ENCODE data around the gene USP17L10. TPM values are rescaled to one million over a fixed set of nuclear protein-coding genes. Genes with fewer than 3 reads are reported as not detected.
"Not testable (repeated sequence)": the region's sequence is repeated elsewhere in the genome, so short reads cannot be mapped to it uniquely, and the experiment has no call there.

USP17L10 gene, protein sequence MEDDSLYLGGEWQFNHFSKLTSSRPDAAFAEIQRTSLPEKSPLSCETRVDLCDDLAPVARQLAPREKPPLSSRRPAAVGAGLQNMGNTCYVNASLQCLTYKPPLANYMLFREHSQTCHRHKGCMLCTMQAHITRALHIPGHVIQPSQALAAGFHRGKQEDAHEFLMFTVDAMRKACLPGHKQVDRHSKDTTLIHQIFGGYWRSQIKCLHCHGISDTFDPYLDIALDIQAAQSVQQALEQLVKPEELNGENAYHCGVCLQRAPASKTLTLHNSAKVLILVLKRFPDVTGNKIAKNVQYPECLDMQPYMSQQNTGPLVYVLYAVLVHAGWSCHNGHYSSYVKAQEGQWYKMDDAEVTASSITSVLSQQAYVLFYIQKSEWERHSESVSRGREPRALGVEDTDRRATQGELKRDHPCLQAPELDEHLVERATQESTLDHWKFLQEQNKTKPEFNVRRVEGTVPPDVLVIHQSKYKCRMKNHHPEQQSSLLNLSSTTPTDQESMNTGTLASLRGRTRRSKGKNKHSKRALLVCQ
- total RNA-seq = not detected

DNA sequence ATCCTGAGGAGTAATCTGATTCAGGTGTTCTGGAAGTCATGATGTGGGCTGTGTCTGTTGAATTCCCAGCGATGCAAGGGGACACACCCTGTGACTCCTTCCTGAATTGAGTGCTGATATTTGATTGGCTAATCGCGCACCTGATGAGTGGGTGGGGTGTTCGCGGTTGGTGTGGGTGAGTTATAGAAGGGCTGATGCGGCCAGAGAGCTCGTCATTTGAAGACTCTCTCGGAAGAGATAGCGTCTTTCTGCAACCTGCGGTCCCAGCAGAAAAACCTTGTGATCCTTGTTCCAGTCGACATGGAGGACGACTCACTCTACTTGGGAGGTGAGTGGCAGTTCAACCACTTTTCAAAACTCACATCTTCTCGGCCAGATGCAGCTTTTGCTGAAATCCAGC is at the start of gene USP17L10:
Gene USP17L10, plus strand, starts transcription at position 301 of the 400 bp plus-strand sequence. Its CDS starts 0 bp downstream, at position 301.
- H3K4me3 ChIP-seq; H3K36me3 ChIP-seq; intact Hi-C loops (cut with DNase I); H3K27me3 ChIP-seq (replicated peaks; ENCODE audit: insufficient read depth); DNase-seq (ENCODE audit: low spot score); H3K27ac ChIP-seq; H3K4me1 ChIP-seq (replicated peaks); H3K9me3 ChIP-seq: not testable (repeated sequence)
- no CpG with 5 or more reads among the region's 13 CpGs for WGBS

DNA sequence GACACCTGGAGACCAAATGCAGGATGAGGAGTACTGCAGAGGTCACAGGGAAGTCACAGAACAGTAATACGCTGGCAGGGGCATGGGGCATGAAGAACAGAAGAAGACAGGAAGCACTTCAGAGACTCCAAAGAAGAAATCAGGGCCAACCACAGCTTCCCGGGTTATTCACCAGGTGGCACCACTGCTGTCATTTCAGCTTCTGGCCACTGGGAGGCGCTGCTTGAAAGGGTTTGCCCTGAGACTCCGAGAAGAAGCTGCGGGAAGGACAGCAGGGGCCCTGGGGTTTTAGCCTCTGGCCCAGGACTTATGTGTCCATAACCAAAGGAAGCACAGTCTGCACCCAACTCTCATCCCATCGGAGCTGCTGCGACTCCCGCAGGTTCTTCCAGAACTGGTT is 44.5 kb upstream of the USP17L10 start:
- H3K4me1 ChIP-seq (replicated peaks); H3K27me3 ChIP-seq (replicated peaks; ENCODE audit: insufficient read depth); H3K4me3 ChIP-seq; H3K36me3 ChIP-seq; DNase-seq (ENCODE audit: low spot score); intact Hi-C loops (cut with DNase I); H3K27ac ChIP-seq; H3K9me3 ChIP-seq: not testable (repeated sequence)
- no CpG with 5 or more reads among the region's 8 CpGs for WGBS

DNA sequence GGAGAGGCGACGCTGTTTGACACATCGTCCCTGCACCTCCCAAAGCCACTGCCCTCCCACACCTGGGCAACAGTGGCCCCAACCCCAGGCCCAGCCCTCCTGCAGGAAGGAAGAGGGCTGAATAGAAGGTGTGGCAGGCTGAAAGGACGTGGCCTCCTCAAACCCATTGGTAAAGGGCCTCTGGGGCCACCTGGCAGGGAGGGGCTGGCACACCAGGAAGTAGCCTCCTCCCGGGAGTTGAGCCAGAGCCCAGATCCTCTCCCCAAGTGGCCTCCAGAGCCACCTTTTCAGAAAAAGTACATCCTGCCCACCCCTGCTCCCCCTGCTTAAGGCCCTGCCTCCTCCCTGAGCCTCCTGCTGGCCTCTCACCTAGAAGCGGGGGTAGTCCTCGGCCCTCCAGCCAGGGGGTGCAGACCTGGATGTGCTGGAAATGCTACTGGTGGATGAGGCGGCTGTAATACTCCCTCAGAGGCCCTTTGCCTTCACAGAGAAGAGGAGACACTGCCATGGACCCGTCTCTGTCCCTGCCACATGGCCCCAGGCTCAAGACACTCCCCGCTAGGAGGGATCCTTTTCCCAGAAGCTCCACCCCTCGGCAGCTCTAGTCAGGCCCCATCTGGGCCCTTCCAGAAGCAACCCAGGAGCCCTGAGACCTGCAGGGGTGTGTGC is 40.5 kb upstream of the USP17L10 start, which contains the start of gene FAM90A26:
Gene FAM90A26, plus strand, starts transcription at position 619 of the 669 bp plus-strand sequence. CDS start 2,764 bp downstream, outside the sequence.
- intact Hi-C loops (cut with DNase I) = not testable (repeated sequence)

DNA sequence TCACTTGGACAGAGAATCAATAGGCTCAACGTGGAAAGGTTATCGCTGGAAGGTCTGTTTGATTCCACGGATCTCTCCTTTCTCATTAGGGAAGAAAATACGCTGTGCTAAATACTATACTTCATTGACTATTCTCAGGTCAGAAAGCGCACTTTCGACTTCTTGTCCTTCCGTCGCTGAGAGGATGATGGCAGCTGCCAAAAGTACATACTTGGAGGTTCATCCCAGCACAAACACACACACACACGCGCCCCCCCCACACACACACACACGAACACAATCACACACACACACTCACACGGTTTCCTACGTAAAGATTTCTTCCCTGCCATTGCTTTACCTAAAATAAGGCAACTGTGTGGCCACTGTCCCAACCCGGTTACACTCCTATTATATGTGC is 4.2 kb downstream of the USP17L10 start:
- 76% methylated on average over 9 of the region's 14 CpGs for WGBS
- DNase-seq (ENCODE audit: low spot score) = peak; percentile 2

More for the DNA sequence above, 40.5 kb upstream of the USP17L10 start, which contains the start of gene FAM90A26:
- not testable (repeated sequence) for H3K27me3 ChIP-seq (replicated peaks; ENCODE audit: insufficient read depth); H3K27ac ChIP-seq; H3K9me3 ChIP-seq; H3K36me3 ChIP-seq; H3K4me3 ChIP-seq; H3K4me1 ChIP-seq (replicated peaks); DNase-seq (ENCODE audit: low spot score)
- WGBS = no CpG with 5 or more reads among the region's 11 CpGs

DNA sequence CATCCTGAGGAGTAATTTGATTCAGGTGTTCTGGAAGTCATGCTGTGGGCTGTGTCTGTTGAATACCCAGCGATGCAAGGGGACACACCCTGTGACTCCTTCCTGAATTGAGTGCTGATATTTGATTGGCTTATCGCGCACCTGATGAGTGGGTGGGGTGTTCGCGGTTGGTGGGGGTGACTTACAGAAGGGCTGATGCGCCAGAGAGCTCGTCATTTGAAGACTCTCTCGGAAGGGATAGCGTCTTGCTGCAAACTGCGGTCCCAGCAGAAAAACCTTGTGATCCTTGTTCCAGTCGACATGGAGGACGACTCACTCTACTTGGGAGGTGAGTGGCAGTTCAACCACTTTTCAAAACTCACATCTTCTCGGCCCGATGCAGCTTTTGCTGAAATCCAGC is 4.6 kb downstream of the USP17L10 start, which contains the start of gene USP17L11:
Gene USP17L11, plus strand, starts transcription at position 301 of the 400 bp plus-strand sequence. Its CDS starts 0 bp downstream, at position 301.
- WGBS = no CpG with 5 or more reads among the region's 14 CpGs
- DNase-seq (ENCODE audit: low spot score); H3K4me1 ChIP-seq (replicated peaks); H3K36me3 ChIP-seq; intact Hi-C loops (cut with DNase I); H3K9me3 ChIP-seq; H3K4me3 ChIP-seq; H3K27ac ChIP-seq; H3K27me3 ChIP-seq (replicated peaks; ENCODE audit: insufficient read depth): not testable (repeated sequence)

More for the DNA sequence above, 4.2 kb downstream of the USP17L10 start:
- H3K27ac ChIP-seq; H3K4me3 ChIP-seq; H3K9me3 ChIP-seq; H3K27me3 ChIP-seq (replicated peaks; ENCODE audit: insufficient read depth); H3K36me3 ChIP-seq; intact Hi-C loops (cut with DNase I); H3K4me1 ChIP-seq (replicated peaks): not testable (repeated sequence)

DNA sequence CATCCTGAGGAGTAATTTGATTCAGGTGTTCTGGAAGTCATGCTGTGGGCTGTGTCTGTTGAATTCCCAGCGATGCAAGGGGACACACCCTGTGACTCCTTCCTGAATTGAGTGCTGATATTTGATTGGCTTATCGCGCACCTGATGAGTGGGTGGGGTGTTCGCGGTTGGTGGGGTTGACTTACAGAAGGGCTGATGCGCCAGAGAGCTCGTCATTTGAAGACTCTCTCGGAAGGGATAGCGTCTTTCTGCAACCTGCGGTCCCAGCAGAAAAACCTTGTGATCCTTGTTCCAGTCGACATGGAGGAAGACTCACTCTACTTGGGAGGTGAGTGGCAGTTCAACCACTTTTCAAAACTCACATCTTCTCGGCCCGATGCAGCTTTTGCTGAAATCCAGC is 9.4 kb downstream of the USP17L10 start, which contains the start of gene USP17L12:
Gene USP17L12, plus strand, starts transcription at position 301 of the 400 bp plus-strand sequence. Its CDS starts 0 bp downstream, at position 301.
- H3K9me3 ChIP-seq; H3K4me3 ChIP-seq; DNase-seq (ENCODE audit: low spot score); H3K36me3 ChIP-seq; intact Hi-C loops (cut with DNase I); H3K27ac ChIP-seq; H3K27me3 ChIP-seq (replicated peaks; ENCODE audit: insufficient read depth); H3K4me1 ChIP-seq (replicated peaks): not testable (repeated sequence)
- no CpG with 5 or more reads among the region's 13 CpGs for WGBS

DNA sequence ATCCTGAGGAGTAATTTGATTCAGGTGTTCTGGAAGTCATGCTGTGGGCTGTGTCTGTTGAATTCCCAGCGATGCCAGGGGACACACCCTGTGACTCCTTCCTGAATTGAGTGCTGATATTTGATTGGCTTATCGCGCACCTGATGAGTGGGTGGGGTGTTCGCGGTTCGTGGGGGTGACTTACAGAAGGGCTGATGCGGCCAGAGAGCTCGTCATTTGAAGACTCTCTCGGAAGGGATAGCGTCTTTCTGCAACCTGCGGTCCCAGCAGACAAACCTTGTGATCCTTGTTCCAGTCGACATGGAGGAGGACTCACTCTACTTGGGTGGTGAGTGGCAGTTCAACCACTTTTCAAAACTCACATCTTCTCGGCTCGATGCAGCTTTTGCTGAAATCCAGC is 14.1 kb downstream of the USP17L10 start, which contains the start of gene USP17L13:
Gene USP17L13, plus strand, starts transcription at position 301 of the 400 bp plus-strand sequence. Its CDS starts 0 bp downstream, at position 301.
- WGBS = no CpG with 5 or more reads among the region's 14 CpGs
- intact Hi-C loops (cut with DNase I); H3K36me3 ChIP-seq; H3K9me3 ChIP-seq; H3K4me1 ChIP-seq (replicated peaks); DNase-seq (ENCODE audit: low spot score); H3K27me3 ChIP-seq (replicated peaks; ENCODE audit: insufficient read depth); H3K4me3 ChIP-seq; H3K27ac ChIP-seq: not testable (repeated sequence)

DNA sequence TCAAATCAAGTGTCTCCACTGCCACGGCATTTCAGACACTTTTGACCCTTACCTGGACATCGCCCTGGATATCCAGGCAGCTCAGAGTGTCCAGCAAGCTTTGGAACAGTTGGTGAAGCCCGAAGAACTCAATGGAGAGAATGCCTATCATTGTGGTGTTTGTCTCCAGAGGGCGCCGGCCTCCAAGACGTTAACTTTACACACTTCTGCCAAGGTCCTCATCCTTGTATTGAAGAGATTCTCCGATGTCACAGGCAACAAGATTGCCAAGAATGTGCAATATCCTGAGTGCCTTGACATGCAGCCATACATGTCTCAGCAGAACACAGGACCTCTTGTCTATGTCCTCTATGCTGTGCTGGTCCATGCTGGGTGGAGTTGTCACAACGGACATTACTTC is 19.8 kb downstream of the USP17L10 start:
- H3K9me3 ChIP-seq; H3K36me3 ChIP-seq; H3K4me1 ChIP-seq (replicated peaks); H3K4me3 ChIP-seq; H3K27ac ChIP-seq; intact Hi-C loops (cut with DNase I); H3K27me3 ChIP-seq (replicated peaks; ENCODE audit: insufficient read depth): not testable (repeated sequence)
- 92% methylated on average over 5 of the region's 8 CpGs for WGBS
- DNase-seq (ENCODE audit: low spot score) = peak; percentile 2

DNA sequence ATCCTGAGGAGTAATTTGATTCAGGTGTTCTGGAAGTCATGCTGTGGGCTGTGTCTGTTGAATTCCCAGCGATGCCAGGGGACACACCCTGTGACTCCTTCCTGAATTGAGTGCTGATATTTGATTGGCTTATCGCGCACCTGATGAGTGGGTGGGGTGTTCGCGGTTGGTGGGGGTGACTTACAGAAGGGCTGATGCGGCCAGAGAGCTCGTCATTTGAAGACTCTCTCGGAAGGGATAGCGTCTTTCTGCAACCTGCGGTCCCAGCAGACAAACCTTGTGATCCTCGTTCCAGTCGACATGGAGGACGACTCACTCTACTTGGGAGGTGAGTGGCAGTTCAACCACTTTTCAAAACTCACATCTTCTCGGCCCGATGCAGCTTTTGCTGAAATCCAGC is 23.6 kb downstream of the USP17L10 start, which contains the start of gene USP17L15:
Gene USP17L15, plus strand, starts transcription at position 301 of the 400 bp plus-strand sequence. Its CDS starts 0 bp downstream, at position 301.
- H3K4me3 ChIP-seq; H3K27me3 ChIP-seq (replicated peaks; ENCODE audit: insufficient read depth); H3K4me1 ChIP-seq (replicated peaks); H3K27ac ChIP-seq; H3K36me3 ChIP-seq; intact Hi-C loops (cut with DNase I); H3K9me3 ChIP-seq; DNase-seq (ENCODE audit: low spot score): not testable (repeated sequence)
- WGBS = no CpG with 5 or more reads among the region's 15 CpGs

DNA sequence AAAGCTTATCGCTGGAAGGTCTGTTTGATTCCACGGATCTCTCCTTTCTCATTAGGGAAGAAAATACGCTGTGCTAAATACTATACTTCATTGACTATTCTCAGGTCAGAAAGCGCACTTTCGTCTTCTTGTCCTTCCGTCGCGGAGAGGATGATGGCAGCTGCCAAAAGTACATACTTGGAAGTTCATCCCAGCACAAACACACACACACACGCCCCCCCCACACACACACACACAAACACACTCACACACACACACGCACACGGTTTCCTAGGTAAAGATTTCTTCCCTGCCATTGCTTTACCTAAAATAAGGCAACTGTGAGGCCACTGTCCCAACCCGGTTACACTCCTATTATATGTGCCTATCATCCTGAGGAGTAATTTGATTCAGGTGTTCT is 28.0 kb downstream of the USP17L10 start:
- H3K4me3 ChIP-seq; H3K9me3 ChIP-seq; H3K4me1 ChIP-seq (replicated peaks); H3K36me3 ChIP-seq; H3K27me3 ChIP-seq (replicated peaks; ENCODE audit: insufficient read depth); intact Hi-C loops (cut with DNase I); DNase-seq (ENCODE audit: low spot score); H3K27ac ChIP-seq: not testable (repeated sequence)
- WGBS = no CpG with 5 or more reads among the region's 12 CpGs

DNA sequence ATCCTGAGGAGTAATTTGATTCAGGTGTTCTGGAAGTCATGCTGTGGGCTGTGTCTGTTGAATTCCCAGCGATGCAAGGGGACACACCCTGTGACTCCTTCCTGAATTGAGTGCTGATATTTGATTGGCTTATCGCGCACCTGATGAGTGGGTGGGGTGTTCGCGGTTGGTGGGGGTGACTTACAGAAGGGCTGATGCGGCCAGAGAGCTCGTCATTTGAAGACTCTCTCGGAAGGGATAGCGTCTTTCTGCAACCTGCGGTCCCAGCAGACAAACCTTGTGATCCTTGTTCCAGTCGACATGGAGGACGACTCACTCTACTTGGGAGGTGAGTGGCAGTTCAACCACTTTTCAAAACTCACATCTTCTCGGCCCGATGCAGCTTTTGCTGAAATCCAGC is 33.1 kb downstream of the USP17L10 start, which contains the start of gene USP17L17:
Gene USP17L17, plus strand, starts transcription at position 301 of the 400 bp plus-strand sequence. Its CDS starts 0 bp downstream, at position 301.
- H3K27ac ChIP-seq; intact Hi-C loops (cut with DNase I); H3K9me3 ChIP-seq; H3K4me1 ChIP-seq (replicated peaks); H3K27me3 ChIP-seq (replicated peaks; ENCODE audit: insufficient read depth); DNase-seq (ENCODE audit: low spot score); H3K4me3 ChIP-seq; H3K36me3 ChIP-seq: not testable (repeated sequence)
- WGBS = 93% methylated on average over 14 of the region's 14 CpGs

Data from prostate gland (tissue), 2 donors.